Neural progenitor cell (in vitro differentiated cells): Measurements from ENCODE around the gene GNG8. TPM values are rescaled to one million over a fixed set of nuclear protein-coding genes. Genes with fewer than 3 reads are reported as not detected.
"Not testable (repeated sequence)": the region's sequence is repeated elsewhere in the genome, so short reads cannot be mapped to it uniquely, and the experiment has no call there.

Source experiments
- DNase-seq: peaks from one replicate; pipeline ENCODE4 v3.0.0-alpha.2; 2016; ENCODE audit warnings: low spot score
- H2AFZ ChIP-seq: fragments of 200-600 bp; sonication (generic); replicated peaks from 2 replicates; pipeline ENCODE4 v1.6.1; 2016; ENCODE audit warnings: antibody characterized with exemption
- H3F3A ChIP-seq: fragments of 200-600 bp; sonication (generic); 2 replicates; pipeline ENCODE4 v1.6.1; 2016; ENCODE audit warnings: antibody characterized with exemption, low read depth
- H3K27ac ChIP-seq: fragments of 200-600 bp; sonication (generic); 2 replicates; pipeline ENCODE4 v1.5.1; 2016; ENCODE audit warnings: mild to moderate bottlenecking
- H3K27me3 ChIP-seq: fragments of 200-600 bp; sonication (generic); 2 replicates; pipeline ENCODE4 v1.6.1; 2016; ENCODE audit warnings: mild to moderate bottlenecking, moderate library complexity
- H3K36me3 ChIP-seq: fragments of 200-600 bp; sonication (generic); 2 replicates; pipeline ENCODE4 v1.5.1; 2016
- H3K4me1 ChIP-seq: fragments of 200-600 bp; sonication (generic); 2 replicates; pipeline ENCODE4 v1.6.1; 2016; ENCODE audit warnings: mixed run types
- H3K4me2 ChIP-seq: fragments of 200-600 bp; sonication (generic); 2 replicates; pipeline ENCODE4 v1.6.1; 2016
- H3K4me3 ChIP-seq: fragments of 200-600 bp; sonication (generic); 2 replicates; pipeline ENCODE4 v1.5.1; 2016
- H3K79me2 ChIP-seq: fragments of 200-600 bp; sonication (generic); 2 replicates; pipeline ENCODE4 v1.6.1; 2016; ENCODE audit warnings: low read depth
- H3K9ac ChIP-seq: fragments of 200-600 bp; sonication (generic); 2 replicates; pipeline ENCODE4 v1.6.1; 2016
- H3K9me3 ChIP-seq: fragments of 200-600 bp; sonication (generic); 2 replicates; pipeline ENCODE4 v1.5.1; 2016; ENCODE audit warnings: low read depth
- H4K20me1 ChIP-seq: fragments of 200-600 bp; sonication (generic); 2 replicates; pipeline ENCODE4 v1.6.1; 2016; ENCODE audit warnings: low read depth
- H3K27ac Mint-ChIP-seq: 3 replicates; pipeline ENCODE4 v1.8.0; 2021; ENCODE audit warnings: mixed read lengths
- H3K27me3 Mint-ChIP-seq: 2 replicates; pipeline ENCODE4 v1.8.0; 2022; ENCODE audit warnings: low read depth, mild to moderate bottlenecking, inconsistent platforms, moderate library complexity, mixed read lengths; ENCODE audit not compliant: insufficient read depth
- H3K36me3 Mint-ChIP-seq: 3 replicates; pipeline ENCODE4 v1.8.0; 2021; ENCODE audit warnings: mixed read lengths
- H3K4me1 Mint-ChIP-seq: 3 replicates; pipeline ENCODE4 v1.8.0; 2021; ENCODE audit warnings: mixed read lengths
- H3K4me3 Mint-ChIP-seq: 3 replicates; pipeline ENCODE4 v1.8.0; 2021; ENCODE audit warnings: mild to moderate bottlenecking, moderate library complexity, mixed read lengths
- H3K9me3 Mint-ChIP-seq: 3 replicates; pipeline ENCODE4 v1.8.0; 2020; ENCODE audit warnings: mixed read lengths
- EZH2 ChIP-seq: fragments of 200-600 bp; sonication (generic); IDR thresholded peaks from 2 replicates; pipeline ENCODE4 v1.6.1; 2017; ENCODE audit warnings: antibody characterized with exemption, mild to moderate bottlenecking, moderate library complexity
- EZH2phosphoT487 ChIP-seq: fragments of 200-600 bp; sonication (generic); IDR thresholded peaks from 2 replicates; pipeline ENCODE4 v1.6.1; 2017; ENCODE audit warnings: antibody characterized with exemption
- total RNA-seq: library from RNA; depleted of rRNA; stranded (reverse); fragments of >200 nt; gene quantifications from 2 replicates; pipeline ENCODE4 v1.2.3, GENCODE V29; 2015; ENCODE audit warnings: low replicate concordance
- TF ChIP-seq, protein P1 (sequence below): fragments of 200-600 bp; sonication (generic); IDR thresholded peaks from 2 replicates; pipeline ENCODE4 v1.5.1; 2017; ENCODE audit warnings: antibody characterized with exemption, mild to moderate bottlenecking

The GNG8 gene
- total RNA-seq, 1 donor from 2014 or later = not detected

DNA sequence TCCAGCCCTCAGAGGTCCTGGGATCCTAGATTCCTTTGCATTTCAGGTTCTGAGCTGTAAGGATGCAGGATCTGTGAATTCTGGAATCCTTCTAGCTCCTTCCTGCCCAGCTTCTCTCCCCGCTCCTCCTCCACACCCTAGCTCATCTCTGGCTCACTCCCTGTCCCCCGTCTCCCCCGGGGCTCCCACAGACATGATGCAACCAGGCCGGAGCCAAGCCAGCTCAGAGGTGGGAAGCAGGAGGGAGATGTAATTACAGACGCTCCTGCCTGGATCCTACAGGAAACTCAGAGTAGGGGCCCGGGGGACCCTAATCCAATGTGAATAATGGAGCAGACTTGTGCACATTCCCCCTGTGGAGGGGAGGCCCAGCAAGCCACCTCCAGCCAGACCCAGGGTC is 4.5 kb downstream of the GNG8 start:
- no peak overlapping the region for H2AFZ ChIP-seq
- Mint-ChIP-seq H3K4me1 (peaks cover 40% of the 10 kb centered on the region), H3K36me3 (no peaks in the 10 kb centered on the region), H3K9me3 (no peaks in the 10 kb centered on the region), H3K27me3 (peaks cover 24% of the 10 kb centered on the region), H3K4me3 (peak overlapping the region; percentile 33), H3K27ac (peak overlapping the region; percentile 92)
- no peak overlapping the region for H3K27ac ChIP-seq
- peaks cover 3% of the 10 kb centered on the region for H4K20me1 ChIP-seq
- peaks cover 47% of the 10 kb centered on the region for H3K27me3 ChIP-seq
- H3K9ac ChIP-seq = no peak overlapping the region
- peaks cover 11% of the 10 kb centered on the region for H3F3A ChIP-seq
- no peaks in the 10 kb centered on the region for H3K9me3 ChIP-seq
- peaks cover 21% of the 10 kb centered on the region for H3K4me1 ChIP-seq
- no peak for DNase-seq
- H3K4me2 ChIP-seq = no peak overlapping the region
- H3K79me2 ChIP-seq = no peaks in the 10 kb centered on the region
- no peaks in the 10 kb centered on the region for H3K36me3 ChIP-seq
- no peak overlapping the region for H3K4me3 ChIP-seq
- TF ChIP-seq, protein P1, sequence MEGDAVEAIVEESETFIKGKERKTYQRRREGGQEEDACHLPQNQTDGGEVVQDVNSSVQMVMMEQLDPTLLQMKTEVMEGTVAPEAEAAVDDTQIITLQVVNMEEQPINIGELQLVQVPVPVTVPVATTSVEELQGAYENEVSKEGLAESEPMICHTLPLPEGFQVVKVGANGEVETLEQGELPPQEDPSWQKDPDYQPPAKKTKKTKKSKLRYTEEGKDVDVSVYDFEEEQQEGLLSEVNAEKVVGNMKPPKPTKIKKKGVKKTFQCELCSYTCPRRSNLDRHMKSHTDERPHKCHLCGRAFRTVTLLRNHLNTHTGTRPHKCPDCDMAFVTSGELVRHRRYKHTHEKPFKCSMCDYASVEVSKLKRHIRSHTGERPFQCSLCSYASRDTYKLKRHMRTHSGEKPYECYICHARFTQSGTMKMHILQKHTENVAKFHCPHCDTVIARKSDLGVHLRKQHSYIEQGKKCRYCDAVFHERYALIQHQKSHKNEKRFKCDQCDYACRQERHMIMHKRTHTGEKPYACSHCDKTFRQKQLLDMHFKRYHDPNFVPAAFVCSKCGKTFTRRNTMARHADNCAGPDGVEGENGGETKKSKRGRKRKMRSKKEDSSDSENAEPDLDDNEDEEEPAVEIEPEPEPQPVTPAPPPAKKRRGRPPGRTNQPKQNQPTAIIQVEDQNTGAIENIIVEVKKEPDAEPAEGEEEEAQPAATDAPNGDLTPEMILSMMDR = no peak
- no peak for TF ChIP-seq EZH2
- TF ChIP-seq EZH2phosphoT487 = no peak

DNA sequence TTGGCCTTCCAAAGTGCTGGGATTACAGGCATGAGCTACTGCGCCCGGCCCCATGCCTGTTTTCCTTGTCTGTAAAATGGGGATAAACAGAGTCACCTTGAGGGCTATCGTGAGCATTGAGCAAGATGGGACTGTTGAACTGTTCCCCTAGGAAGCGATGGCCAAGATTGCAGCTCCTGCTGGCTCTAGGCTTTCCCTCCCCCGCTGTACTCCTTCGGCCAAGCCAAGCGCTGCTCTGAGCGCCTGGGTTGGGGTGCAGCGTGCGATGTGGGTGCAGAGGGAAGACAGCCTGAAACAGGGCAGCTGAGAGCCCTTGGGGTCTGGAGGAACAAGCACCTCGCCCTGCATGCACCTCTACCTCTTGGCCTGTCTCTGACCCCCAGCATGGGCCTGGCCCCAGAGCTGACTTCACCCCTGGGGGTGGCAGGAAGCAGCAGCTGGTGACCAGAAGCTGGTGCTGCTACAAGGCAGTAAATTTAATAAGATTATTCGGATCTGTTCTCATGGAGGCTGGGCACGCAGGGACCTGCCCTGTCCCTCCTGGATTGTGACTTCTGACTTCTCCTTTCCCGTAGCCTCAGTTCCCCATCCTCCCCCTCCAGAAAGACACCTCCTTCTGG is 5.3 kb downstream of the GNG8 start:
- Mint-ChIP-seq H3K27ac (peak overlapping the region; percentile 92), H3K4me3 (peak overlapping the region; percentile 33), H3K27me3 (peaks cover 22% of the 10 kb centered on the region), H3K4me1 (peaks cover 38% of the 10 kb centered on the region), H3K36me3 (no peaks in the 10 kb centered on the region), H3K9me3 (no peaks in the 10 kb centered on the region)
- no peak overlapping the region for H3K27ac ChIP-seq
- H3K36me3 ChIP-seq = no peaks in the 10 kb centered on the region
- peaks cover 14% of the 10 kb centered on the region for H3K4me1 ChIP-seq
- TF ChIP-seq EZH2phosphoT487 (no peak), EZH2 (no peak)
- TF ChIP-seq, protein P1 = no peak
- no peaks in the 10 kb centered on the region for H3K9me3 ChIP-seq
- H3K4me3 ChIP-seq = no peak overlapping the region
- peaks cover 3% of the 10 kb centered on the region for H4K20me1 ChIP-seq
- H3K4me2 ChIP-seq = no peak overlapping the region
- peaks cover 3% of the 10 kb centered on the region for H3F3A ChIP-seq
- H3K9ac ChIP-seq = no peak overlapping the region
- no peak for DNase-seq
- peaks cover 40% of the 10 kb centered on the region for H3K27me3 ChIP-seq
- H2AFZ ChIP-seq = no peak overlapping the region
- H3K79me2 ChIP-seq = no peaks in the 10 kb centered on the region

DNA sequence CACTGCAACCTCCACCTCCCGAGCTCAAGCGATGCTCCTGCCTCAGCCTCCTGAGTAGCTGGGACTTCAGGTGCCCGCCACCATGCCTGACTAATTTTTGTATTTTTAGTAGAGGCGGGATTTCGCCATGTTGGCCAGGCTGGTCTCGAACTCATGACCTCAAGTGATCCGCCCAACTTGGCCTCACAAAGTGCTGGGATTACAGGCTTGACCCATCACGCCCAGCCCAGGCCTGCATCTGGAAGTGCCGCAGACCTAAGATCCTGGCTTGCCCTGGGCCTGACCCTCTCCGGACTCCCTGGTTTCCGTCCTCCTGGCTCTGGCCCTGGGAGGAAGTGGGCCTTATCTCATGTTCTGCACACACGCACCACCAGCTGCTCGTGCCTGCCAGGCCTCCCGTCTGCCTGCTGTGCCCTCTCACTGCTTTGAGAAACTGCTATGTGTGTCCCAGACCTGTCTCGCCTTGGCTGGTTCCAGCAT is 6.4 kb downstream of the GNG8 start:
- no peak overlapping the region for H2AFZ ChIP-seq

DNA sequence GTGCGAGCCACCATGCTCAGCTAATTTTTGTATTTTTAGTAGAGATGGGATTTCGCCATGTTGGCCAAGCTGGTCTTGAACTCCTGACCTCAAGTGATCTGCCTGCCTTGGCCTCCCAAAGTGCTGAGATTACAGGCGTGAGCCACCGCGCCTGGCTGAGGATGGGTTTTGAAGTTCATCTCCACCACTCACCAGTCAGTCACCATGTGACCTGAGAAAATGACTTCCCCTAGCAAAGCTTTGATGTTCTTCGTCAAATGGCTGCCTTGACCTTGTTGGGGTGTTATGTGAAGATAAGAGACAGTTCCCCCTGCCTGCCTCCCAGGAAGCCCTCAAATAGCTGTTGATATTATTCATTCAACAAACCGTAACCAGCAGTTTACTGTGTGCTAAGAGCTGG is 7.0 kb downstream of the GNG8 start:
- H3K36me3 ChIP-seq, H3K9ac ChIP-seq, H2AFZ ChIP-seq, H3K9me3 ChIP-seq, H4K20me1 ChIP-seq, H3F3A ChIP-seq, H3K27ac ChIP-seq, DNase-seq, H3K4me2 ChIP-seq, H3K36me3 Mint-ChIP-seq, H3K4me1 ChIP-seq, H3K4me3 Mint-ChIP-seq, H3K79me2 ChIP-seq, H3K9me3 Mint-ChIP-seq, H3K4me3 ChIP-seq: not testable (repeated sequence)
- H3K27me3 ChIP-seq = peaks cover 26% of the 10 kb centered on the region
- H3K4me1 Mint-ChIP-seq = peaks cover 38% of the 10 kb centered on the region
- peak overlapping the region; percentile 87 for H3K27ac Mint-ChIP-seq
- peaks cover 21% of the 10 kb centered on the region for H3K27me3 Mint-ChIP-seq

More for the DNA sequence above, 6.4 kb downstream of the GNG8 start:
- Histone ChIP-seq H3K4me2 (no peak overlapping the region), H3F3A (peaks cover 3% of the 10 kb centered on the region), H3K9ac (no peak overlapping the region), H3K4me1 (peaks cover 10% of the 10 kb centered on the region), H3K9me3 (no peaks in the 10 kb centered on the region), H4K20me1 (peaks cover 3% of the 10 kb centered on the region), H3K27me3 (peaks cover 30% of the 10 kb centered on the region), H3K4me3 (no peak overlapping the region), H3K79me2 (no peaks in the 10 kb centered on the region), H3K27ac (no peak overlapping the region), H3K36me3 (no peaks in the 10 kb centered on the region)
- peaks cover 38% of the 10 kb centered on the region for H3K4me1 Mint-ChIP-seq
- H3K9me3 Mint-ChIP-seq = no peaks in the 10 kb centered on the region
- no peaks in the 10 kb centered on the region for H3K36me3 Mint-ChIP-seq
- H3K27ac Mint-ChIP-seq = peak overlapping the region; percentile 82
- TF ChIP-seq, protein P1 = no peak
- TF ChIP-seq EZH2phosphoT487 (no peak), EZH2 (no peak)
- peak overlapping the region; percentile 59 for H3K4me3 Mint-ChIP-seq
- H3K27me3 Mint-ChIP-seq = peaks cover 21% of the 10 kb centered on the region
- no peak for DNase-seq
